Heart right ventricle (tissue), 16 donors: ENCODE data around the gene DNAJC5G. TPM values are rescaled to one million over a fixed set of nuclear protein-coding genes. Genes with fewer than 3 reads are reported as not detected.

Experiments used
- ATAC-seq, 8 donors: fragments of 200-7000 bp; cut with Tn5 transposase; one replicate each; pipeline ENCODE4 v1.9.1; 2020; ENCODE audit warnings: mild to moderate bottlenecking in 8 of 8, moderate library complexity in 8 of 8, moderate number of reproducible peaks in 1 of 8
- DNase-seq, 2 donors: peaks; one replicate each; pipeline ENCODE4 v3.0.0-alpha.2; 2020
- H3K27ac ChIP-seq, 10 donors: fragments of 200-600 bp; sonication (generic) in 2 of 10; one replicate each; pipeline versions ENCODE4 v1.5.0 to v1.8.0; 2020 to 2022; ENCODE audit warnings: mild to moderate bottlenecking in 3 of 10
- H3K27me3 ChIP-seq, 7 donors: fragments of 200-600 bp; one replicate each; pipeline ENCODE4 v1.8.0; 2021 to 2022; ENCODE audit warnings: mild to moderate bottlenecking in 2 of 7
- H3K36me3 ChIP-seq, 9 donors: fragments of 200-600 bp; sonication (generic) in 1 of 9; one replicate each; pipeline versions ENCODE4 v1.5.0 to v1.8.0; 2020 to 2022; ENCODE audit warnings: mild to moderate bottlenecking in 2 of 9
- H3K4me1 ChIP-seq, 9 donors: fragments of 200-600 bp; sonication (generic) in 1 of 9; one replicate each; pipeline versions ENCODE4 v1.5.0 to v1.8.0; 2020 to 2022; ENCODE audit warnings: mild to moderate bottlenecking in 4 of 9
- H3K4me3 ChIP-seq, 10 donors: fragments of 200-600 bp; sonication (generic) in 2 of 10; one replicate each; pipeline versions ENCODE4 v1.5.0 to v1.8.0; 2020 to 2022; ENCODE audit warnings: mild to moderate bottlenecking in 7 of 10, moderate library complexity in 2 of 10
- H3K9me3 ChIP-seq, 11 donors: fragments of 200-600 bp in 10 of 11; sonication (generic) in 2 of 11; one replicate each; pipeline versions ENCODE4 v1.5.0 to v1.8.0; 2013 to 2022; ENCODE audit warnings: mild to moderate bottlenecking in 2 of 11, control low read depth in 1 of 11, moderate library complexity in 1 of 11
- CTCF ChIP-seq, 9 donors: fragments of 200-600 bp; sonication (generic) in 2 of 9; IDR thresholded peaks; one replicate each; pipeline versions ENCODE4 v1.5.0 to v1.8.0; 2021 to 2022; ENCODE audit warnings: antibody characterized with exemption in 9 of 9, mild to moderate bottlenecking in 5 of 9, moderate library complexity in 1 of 9
- WGBS, 2 donors: extraction: QIAGEN DNeasy Blood & Tissue Kit; methylation state at CpG; one replicate each; pipeline ENCODE4 v1.1.7; 2013; ENCODE audit warnings: inconsistent platforms in 1 of 2; 5-methylcytosine and 5-hydroxymethylcytosine counted together
- intact Hi-C, 10 donors: fragments of 100-400 bp; cut with DNase I; formaldehyde crosslinking; loops; one replicate each; pipeline versions ENCODE4 v1.11.1 to v1.14.2; 2022
- polyA plus RNA-seq, 2 donors: library from polyadenylated mRNA; stranded (reverse); fragments of 200-250 nt; gene quantifications; one replicate each; pipeline ENCODE4 v1.2.3, GENCODE V29; 2013
- total RNA-seq, 10 donors: library from RNA; stranded (reverse); fragmentation: NEBNext Ultra II Directional in 3 of 10; extraction: Animal tissue kit (Norgen Biotek cat#: 25700) in 3 of 10; gene quantifications; one replicate each; pipeline versions ENCODE4 v1.2.1 to v1.2.4, GENCODE V29; 2021 to 2023
- donor health status: Arrhythmogenic right ventricular cardiomyopathy.
- donor health status: ischemic (EF 13 %, LVEDD 7.1; RV severe dilation, severe dysfunction).
- donor health status: healthy with polysubstance abuse.
- donor health status: DM: no; HTN: yes; CAD: no.
- donor health status: DM: no; HTN: no; CAD: no.
- donor health status: ischemic (EF 25% LVEDD 6.9; RV normal size, moderate dysfunction).
- donor health status: ischemic (EF 25% LVEDD 5.7; RV mildly dilated, moderate dysfunction).
- donor health status: healthy.
- donor health status: DM: yes; HTN: yes; CAD: no.
- donor health status: Ischemic cardiomyopathy.
- donor health status: ischemic (EF 35%, LVEDD 5.7; RV mildly dilated, moderate dysfunction).
- donor health status: nonischemic (EF 11% LVEDD 7.7; RV severe dilation, severe dysfunction).
- donor health status: DM: yes; HTN: yes; CAD: no.
- donor health status: PGD.
- donor health status: ischemic (EF 29% LVEDD 5.4; RV normal size, mild dysfunction).
- donor health status: nonischemic (EF 23%, LVEDD 6.1; RV moderate dilation, normal function).

Gene DNAJC5G
- total and polyA plus RNA-seq, 12 donors, result 0.19 to 6.0 (median 1.6) TPM

GRCh38 chr2:27309651-27310050 lies 34.4 kb downstream of the DNAJC5G start:
- TF ChIP-seq CTCF (IDR thresholded peaks at IDR 0.05), result no peak

GRCh38 chr2:27312152-27312551 lies 36.9 kb downstream of the DNAJC5G start:
- Histone ChIP-seq H3K27me3 (peaks cover 0 to 20% (median 15%) of the 10 kb centered on the region in 7 donors), H3K4me1 (peaks cover under 1 to 22% (median 9%) of the 10 kb centered on the region in 9 donors), H3K36me3 (peaks cover 0 to 76% (median 0%) of the 10 kb centered on the region in 9 donors), H3K4me3 (no peak overlapping the region), H3K27ac (no peak overlapping the region), H3K9me3 (no peaks in the 10 kb centered on the region)
- 93 to 100% methylated on average over 3 of the region's 3 CpGs for WGBS, 2 donors
- intact Hi-C loops, result loop anchor here in 1 of 10 donors (10.0 kb wide), 1 partner anchor 467 kb away; the partner anchor contains the start of gene DPYSL5
- ATAC-seq (no peak), DNase-seq (no peak)
- TF ChIP-seq CTCF (IDR thresholded peaks at IDR 0.05), result no peak

More at GRCh38 chr2:27309651-27310050, 34.4 kb downstream of the DNAJC5G start:
- ATAC-seq (no peak), DNase-seq (no peak)
- H3K4me1 ChIP-seq, result peaks cover 6 to 28% (median 17%) of the 10 kb centered on the region in 9 donors
- intact Hi-C loops, result loop anchor here in 5 of 10 donors (5.0 to 10.0 kb wide), 4 partner anchors 47 to 465 kb away; partner anchors contain the start of genes DPYSL5 (in 1 of the 5) and SLC30A3 (in 1 of the 5)
- H3K36me3 ChIP-seq, result peaks cover 0 to 75% (median 6%) of the 10 kb centered on the region in 9 donors
- no peaks in the 10 kb centered on the region for H3K9me3 ChIP-seq
- no peak overlapping the region for H3K27ac ChIP-seq
- WGBS, 2 donors, result 69 to 80% methylated on average over 6 of the region's 6 CpGs
- no peak overlapping the region for H3K4me3 ChIP-seq
- H3K27me3 ChIP-seq, result peaks cover 0 to 41% (median 38%) of the 10 kb centered on the region in 7 donors

GRCh38 chr2:27313882-27314645 lies 38.8 kb downstream of the DNAJC5G start:
- Histone ChIP-seq H3K27me3 (peaks cover 0 to under 1% (median 0%) of the 10 kb centered on the region in 7 donors), H3K27ac (peak overlapping the region in 1 of 10 donors; percentile 9), H3K9me3 (no peaks in the 10 kb centered on the region), H3K4me3 (no peak overlapping the region), H3K36me3 (peaks cover 0 to 64% (median 0%) of the 10 kb centered on the region in 9 donors), H3K4me1 (peaks cover 0 to 12% (median 0%) of the 10 kb centered on the region in 9 donors)
- ATAC-seq, result no peak
- intact Hi-C loops, result loop anchor here in 1 of 10 donors (10.0 kb wide), 1 partner anchor 469 kb away; the partner anchor contains the start of gene DPYSL5
- no peak for DNase-seq
- TF ChIP-seq CTCF (IDR thresholded peaks at IDR 0.05), result no peak
- 91 to 94% methylated on average over 8 of the region's 8 CpGs for WGBS, 2 donors

GRCh38 chr2:27314709-27315108 lies 39.5 kb downstream of the DNAJC5G start:
- peaks cover 0 to 12% (median 0%) of the 10 kb centered on the region in 9 donors for H3K4me1 ChIP-seq
- H3K27ac ChIP-seq, result peak overlapping the region in 1 of 10 donors; percentile 9
- H3K9me3 ChIP-seq, result no peaks in the 10 kb centered on the region
- H3K36me3 ChIP-seq, result peaks cover 0 to 58% (median 0%) of the 10 kb centered on the region in 9 donors
- ATAC-seq (peak in 5 of 8 donors; percentile 12 to 40 (median 23)), DNase-seq (no peak)
- H3K27me3 ChIP-seq, result no peaks in the 10 kb centered on the region
- WGBS, 2 donors, result 84% methylated on average over 9 of the region's 9 CpGs
- H3K4me3 ChIP-seq, result no peak overlapping the region
- intact Hi-C loops, result loop anchor here in 1 of 10 donors (10.0 kb wide), 1 partner anchor 470 kb away; the partner anchor contains the start of gene DPYSL5
- no peak for TF ChIP-seq CTCF (IDR thresholded peaks at IDR 0.05)
